SK-N-SH (cell line): ENCODE results near the gene ZGRF1. TPM values are rescaled to one million over a fixed set of nuclear protein-coding genes. Genes with fewer than 3 reads are reported as not detected.

ENCODE experiments used
- CTCF ChIA-PET: fragments of 300-600, 350-600 bp; formaldehyde crosslinking; extraction: SDS; loops from one replicate; lab custom pipeline; 2021; lab: Yijun Ruan, JAX
- POLR2A ChIA-PET: fragments of 350-600 bp; sonication (Branson Sonifier 250); formaldehyde crosslinking; extraction: SDS; loops from one replicate; lab custom pipeline; 2020; ENCODE audit warnings: antibody characterized with exemption, inconsistent platforms; lab: Yijun Ruan, JAX
- DNase-seq: peaks from one replicate; pipeline ENCODE4 v3.0.0; 2012
- H2AFZ ChIP-seq: fragments of 200-600 bp; sonication (generic); 2 replicates; pipeline ENCODE4 v1.8.1; 2016; ENCODE audit warnings: antibody characterized with exemption, mild to moderate bottlenecking, low read depth
- H3F3A ChIP-seq: fragments of 200-600 bp; sonication (generic); replicated peaks from 2 replicates; pipeline ENCODE3; 2016; ENCODE audit warnings: antibody characterized with exemption, mild to moderate bottlenecking; ENCODE audit not compliant: insufficient read depth
- H3K27ac ChIP-seq, 2 experiments: fragments of 200-500 bp in 1 of 2; fragments of 200-600 bp in 1 of 2; sonication (Bioruptor generic) in 1 of 2; sonication (generic), shearing (Covaris generic) in 1 of 2; 2 replicates each; pipeline versions ENCODE4 v1.5.1 to v1.6.1; 2014 to 2016; ENCODE audit warnings: low read depth in 2 of 2, inconsistent platforms in 1 of 2, low read length in 1 of 2, mild to moderate bottlenecking in 1 of 2, mixed read lengths in 1 of 2
- H3K27me3 ChIP-seq: fragments of 200-600 bp; sonication (generic), shearing (Covaris generic); 2 replicates; pipeline ENCODE4 v1.6.1; 2016; ENCODE audit warnings: mixed run types; ENCODE audit not compliant: insufficient read depth
- H3K36me3 ChIP-seq, 2 experiments: fragments of 200-500 bp in 1 of 2; fragments of 200-600 bp in 1 of 2; sonication (Bioruptor generic) in 1 of 2; sonication (generic) in 1 of 2; replicated peaks in 1 of 2; 2 replicates each; pipeline versions ENCODE3 to v1.5.1; 2014 to 2016; ENCODE audit warnings: low read length in 1 of 2, mild to moderate bottlenecking in 1 of 2; ENCODE audit not compliant: insufficient read depth in 2 of 2, control insufficient read depth in 1 of 2
- H3K4me1 ChIP-seq, 2 experiments: fragments of 200-500 bp in 1 of 2; fragments of 200-600 bp in 1 of 2; sonication (Bioruptor generic) in 1 of 2; sonication (generic), shearing (Covaris generic) in 1 of 2; 2 replicates each; pipeline versions ENCODE4 v1.5.1 to v1.6.1; 2014 to 2016; ENCODE audit warnings: low read depth in 1 of 2, low read length in 1 of 2, mixed run types in 1 of 2; ENCODE audit not compliant: insufficient read depth in 2 of 2, control insufficient read depth in 1 of 2
- H3K4me2 ChIP-seq: fragments of 200-600 bp; sonication (generic), shearing (Covaris generic); 2 replicates; pipeline ENCODE4 v1.6.1; 2017; ENCODE audit warnings: mixed run types
- H3K4me3 ChIP-seq, 2 experiments: fragments of 200-500 bp in 1 of 2; fragments of 200-600 bp in 1 of 2; sonication (Bioruptor generic) in 1 of 2; sonication (generic), shearing (Covaris generic) in 1 of 2; 2 replicates each; pipeline versions ENCODE4 v1.5.1 to v1.8.1; 2014 to 2016; ENCODE audit warnings: low read depth in 2 of 2, inconsistent platforms in 1 of 2, low read length in 1 of 2, mild to moderate bottlenecking in 1 of 2, mixed read lengths in 1 of 2, moderate library complexity in 1 of 2
- H3K79me2 ChIP-seq: fragments of 200-600 bp; sonication (generic); 2 replicates; pipeline ENCODE4 v1.8.1; 2017; ENCODE audit warnings: mild to moderate bottlenecking; ENCODE audit not compliant: insufficient read depth
- H3K9ac ChIP-seq: fragments of 200-600 bp; sonication (generic); 2 replicates; pipeline ENCODE4 v1.6.1; 2017; ENCODE audit warnings: mixed run types
- H3K9me2 ChIP-seq: fragments of 200-600 bp; sonication (generic); 2 replicates; pipeline ENCODE4 v1.6.1; 2017; ENCODE audit warnings: mixed run types
- H3K9me3 ChIP-seq: fragments of 200-600 bp; sonication (generic); 2 replicates; pipeline ENCODE4 v1.6.1; 2017; ENCODE audit warnings: mixed run types, mild to moderate bottlenecking, moderate library complexity
- H4K20me1 ChIP-seq: fragments of 200-600 bp; sonication (generic); 2 replicates; pipeline ENCODE4 v1.6.1; 2017; ENCODE audit warnings: mild to moderate bottlenecking, mixed run types; ENCODE audit not compliant: insufficient read depth
- CHD2 ChIP-seq: fragments of 150-350 bp; IDR thresholded peaks from 2 replicates; pipeline ENCODE4 v1.6.1; 2018; ENCODE audit warnings: low read length; ENCODE audit not compliant: partially characterized antibody
- EP300 ChIP-seq, 2 experiments: IDR thresholded peaks; 2 replicates each; pipeline versions ENCODE4 v1.4.0 to v1.6.1; 2012; ENCODE audit warnings: borderline replicate concordance in 1 of 2, low read depth in 1 of 2, low read length in 1 of 2
- FOSL2 ChIP-seq: IDR thresholded peaks from 2 replicates; pipeline ENCODE4 v1.4.0; 2012; ENCODE audit warnings: low read depth, mild to moderate bottlenecking, moderate library complexity, borderline replicate concordance
- FOXJ3 ChIP-seq: sonication (generic); formaldehyde crosslinking; IDR thresholded peaks from 2 replicates; pipeline ENCODE4 v1.5.1; 2020; ENCODE audit warnings: mild to moderate bottlenecking, missing genetic modification reagents
- FOXM1 ChIP-seq: IDR thresholded peaks from 2 replicates; pipeline ENCODE4 v1.4.0; 2012; ENCODE audit warnings: low read depth, mild to moderate bottlenecking
- GABPA ChIP-seq: IDR thresholded peaks from 2 replicates; pipeline ENCODE4 v1.4.0; 2012; ENCODE audit warnings: low read depth, mild to moderate bottlenecking
- GATA2 ChIP-seq: sonication (generic); formaldehyde crosslinking; IDR thresholded peaks from 2 replicates; pipeline ENCODE4 v1.5.0; 2020; ENCODE audit warnings: mild to moderate bottlenecking, missing genetic modification reagents
- JUND ChIP-seq: IDR thresholded peaks from 2 replicates; pipeline ENCODE4 v1.4.0; 2012
- NRF1 ChIP-seq: IDR thresholded peaks from 2 replicates; pipeline ENCODE4 v1.6.1; 2012; ENCODE audit warnings: low read depth, mild to moderate bottlenecking, low read length
- RAD21 ChIP-seq: IDR thresholded peaks from 2 replicates; pipeline ENCODE4 v1.6.1; 2012; ENCODE audit warnings: mild to moderate bottlenecking, low read length
- RCOR1 ChIP-seq: fragments of 150-350 bp; IDR thresholded peaks from 2 replicates; pipeline ENCODE4 v1.6.1; 2017; ENCODE audit warnings: antibody characterized with exemption, low read length
- RXRA ChIP-seq: IDR thresholded peaks from 2 replicates; pipeline ENCODE4 v1.4.0; 2012; ENCODE audit warnings: low read depth, mild to moderate bottlenecking, borderline replicate concordance
- SMC3 ChIP-seq: IDR thresholded peaks from 2 replicates; pipeline ENCODE4 v1.6.1; 2012; ENCODE audit warnings: low read depth, low read length, improper control_type of control experiment
- TCF12 ChIP-seq: IDR thresholded peaks from 2 replicates; pipeline ENCODE4 v1.4.0; 2012
- YY1 ChIP-seq: IDR thresholded peaks from 2 replicates; pipeline ENCODE4 v1.4.0; 2012; ENCODE audit warnings: low read depth, mild to moderate bottlenecking
- WGBS: methylation state at CpG from one replicate; pipeline ENCODE4 v1.1.6; 2017; ENCODE audit warnings: low lambda C conversion rate; 5-methylcytosine and 5-hydroxymethylcytosine counted together
- polyA plus RNA-seq, 3 experiments: library from polyadenylated mRNA; depleted of rRNA; stranded (reverse); fragments of >200 nt; gene quantifications; 2 replicates each; pipeline ENCODE4 v1.2.3, GENCODE V29; 2012
- TF ChIP-seq, protein P1 (sequence below): IDR thresholded peaks from 2 replicates; pipeline ENCODE4 v1.4.0; 2012; ENCODE audit warnings: low read depth, borderline replicate concordance

ZGRF1 gene
- polyA plus RNA-seq, 1 of the 3 experiments (the other 2 are of a cell fraction) = 2.4 TPM

- Histone ChIP-seq H3K4me3 (no peak overlapping the region), H3K4me1 (no peaks in the 10 kb centered on the region; a peak in 1 of 4 replicates), H4K20me1 (no peaks in the 10 kb centered on the region), H3F3A (no peaks in the 10 kb centered on the region), H3K9ac (no peak overlapping the region), H3K9me2 (no peaks in the 10 kb centered on the region), H3K36me3 (no peaks in the 10 kb centered on the region), H2AFZ (no peak overlapping the region), H3K4me2 (no peak overlapping the region), H3K9me3 (no peaks in the 10 kb centered on the region), H3K27me3 (no peaks in the 10 kb centered on the region), H3K79me2 (no peaks in the 10 kb centered on the region), H3K27ac (no peak overlapping the region)
- POLR2A ChIA-PET = no interaction called here
- 98% methylated on average over 3 of the region's 3 CpGs for WGBS
- TF ChIP-seq RXRA (no peak), SMC3 (no peak), FOXM1 (no peak), FOSL2 (no peak), TCF12 (no peak), GATA2 (CRISPR knock-in tag) (no peak), FOXJ3 (CRISPR knock-in tag) (no peak), RAD21 (no peak), JUND (no peak), YY1 (no peak), RCOR1 (no peak), NRF1 (no peak), GABPA (no peak), CHD2 (no peak)
- TF ChIP-seq, protein P1, sequence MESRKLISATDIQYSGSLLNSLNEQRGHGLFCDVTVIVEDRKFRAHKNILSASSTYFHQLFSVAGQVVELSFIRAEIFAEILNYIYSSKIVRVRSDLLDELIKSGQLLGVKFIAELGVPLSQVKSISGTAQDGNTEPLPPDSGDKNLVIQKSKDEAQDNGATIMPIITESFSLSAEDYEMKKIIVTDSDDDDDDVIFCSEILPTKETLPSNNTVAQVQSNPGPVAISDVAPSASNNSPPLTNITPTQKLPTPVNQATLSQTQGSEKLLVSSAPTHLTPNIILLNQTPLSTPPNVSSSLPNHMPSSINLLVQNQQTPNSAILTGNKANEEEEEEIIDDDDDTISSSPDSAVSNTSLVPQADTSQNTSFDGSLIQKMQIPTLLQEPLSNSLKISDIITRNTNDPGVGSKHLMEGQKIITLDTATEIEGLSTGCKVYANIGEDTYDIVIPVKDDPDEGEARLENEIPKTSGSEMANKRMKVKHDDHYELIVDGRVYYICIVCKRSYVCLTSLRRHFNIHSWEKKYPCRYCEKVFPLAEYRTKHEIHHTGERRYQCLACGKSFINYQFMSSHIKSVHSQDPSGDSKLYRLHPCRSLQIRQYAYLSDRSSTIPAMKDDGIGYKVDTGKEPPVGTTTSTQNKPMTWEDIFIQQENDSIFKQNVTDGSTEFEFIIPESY = no peak
- no peak for DNase-seq
- CTCF ChIA-PET = interaction anchor here (0.6 kb wide), 1 partner anchor 39 kb away, joined by 3 read pairs; no protein-coding TSS in a partner anchor
These were observed 91.4 kb downstream of the ZGRF1 start for GRCh38 chr4:112545346-112545745.

DNA sequence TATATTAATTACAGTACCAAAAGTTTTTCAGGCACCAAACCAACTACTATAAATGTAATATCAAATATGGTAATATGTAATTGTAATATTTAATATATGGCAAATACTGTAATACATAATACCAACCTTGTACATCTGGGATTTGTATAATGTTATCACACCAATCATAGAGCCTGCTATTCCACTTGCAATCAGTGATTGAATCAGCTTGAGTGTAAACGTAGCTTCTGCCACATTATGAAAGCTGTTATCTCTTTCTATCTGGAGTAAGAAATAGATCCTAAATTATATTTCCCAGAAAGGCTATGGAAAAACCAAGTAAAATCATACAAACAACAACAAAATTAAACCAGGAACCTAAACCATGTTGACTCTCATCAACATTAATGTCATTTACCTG, 96.0 kb downstream of the ZGRF1 start:
- no peak for DNase-seq
- H3F3A ChIP-seq = no peaks in the 10 kb centered on the region
- H3K79me2 ChIP-seq = no peaks in the 10 kb centered on the region
- H3K9me2 ChIP-seq = no peaks in the 10 kb centered on the region
- ChIA-PET POLR2A (no interaction called here), CTCF (interaction anchor here (1.0 to 1.2 kb wide), 3 partner anchors 12 to 212 kb away, joined by 3 to 4 read pairs (median 3); no protein-coding TSS in a partner anchor)
- no peaks in the 10 kb centered on the region for H4K20me1 ChIP-seq
- H3K4me3 ChIP-seq = no peak overlapping the region
- no peak overlapping the region for H3K4me2 ChIP-seq
- H3K36me3 ChIP-seq = peaks cover 3 to 4% of the 10 kb centered on the region in 2 experiments
- TF ChIP-seq GATA2 (CRISPR knock-in tag) (peak; percentile 86), EP300 (IDR thresholded peaks at IDR 0.05; ENCODE audit: borderline replicate concordance in 1 of 2, low read depth in 1 of 2, low read length in 1 of 2) (0 out of 4 replicates have a peak, but pooled peaks of 1 of the 2 experiments have one; percentile 38), RCOR1 (no peak)
- H2AFZ ChIP-seq = no peak overlapping the region
- H3K27ac ChIP-seq = no peak overlapping the region; a peak in 1 of 4 replicates
- peaks cover 0 to 6% of the 10 kb centered on the region in 2 experiments; a peak in 2 of 4 replicates for H3K4me1 ChIP-seq
- WGBS = 92% methylated on average over 1 of the region's 1 CpG
- H3K9ac ChIP-seq = no peak overlapping the region
- no peaks in the 10 kb centered on the region for H3K27me3 ChIP-seq
- no peaks in the 10 kb centered on the region for H3K9me3 ChIP-seq
